GM18867 (cell line): ENCODE results near the gene CCDC171.
"Not testable (repeated sequence)": the region's sequence is repeated elsewhere in the genome, so short reads cannot be mapped to it uniquely, and the experiment has no call there.

Experiments
- ATAC-seq: cut with Tn5 transposase; IDR thresholded peaks from one replicate; pipeline ENCODE4 v1.9.1; 2021; ENCODE audit warnings: mild to moderate bottlenecking, moderate library complexity; ENCODE audit not compliant: unreplicated experiment

Gene CCDC171

DNA sequence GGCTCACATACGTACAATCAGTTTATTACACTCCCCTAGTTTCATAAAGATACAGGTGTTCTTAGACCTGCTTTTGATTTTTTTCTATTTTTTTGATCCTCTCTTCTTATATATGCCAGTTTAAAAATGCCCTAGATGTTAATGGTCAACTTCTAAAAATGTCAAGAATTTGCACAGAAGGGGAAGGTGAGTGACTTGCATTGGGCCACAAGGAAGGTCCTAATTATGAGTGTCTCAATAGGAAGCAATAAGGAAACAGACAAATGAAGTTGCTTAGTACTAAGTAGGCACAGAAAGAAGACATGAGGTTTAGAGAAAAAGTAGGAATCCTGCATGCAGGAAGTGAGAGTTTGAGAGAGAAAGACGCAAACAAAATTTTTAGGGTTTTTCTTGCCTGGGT is 3.2 kb upstream of the CCDC171 start:
- no peak for ATAC-seq

DNA sequence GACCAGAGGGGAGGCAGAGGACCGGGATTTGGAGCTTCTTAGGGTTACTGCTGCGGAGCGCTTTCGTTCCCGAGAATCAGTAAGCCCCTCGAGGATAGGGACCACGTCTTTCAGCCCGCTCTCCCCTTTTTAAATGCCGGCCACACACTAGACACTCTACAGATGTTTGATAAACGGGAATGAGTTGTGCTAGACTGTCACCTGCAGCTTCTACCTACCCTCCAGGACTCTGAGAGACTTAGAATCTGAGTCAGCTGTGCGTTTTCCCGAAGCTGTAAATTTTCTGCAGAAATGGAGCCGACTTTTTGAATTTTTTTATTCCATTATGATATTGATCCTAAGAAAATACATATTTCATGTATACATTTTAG is 670 bp downstream of the CCDC171 start:
- peak; percentile 26 for ATAC-seq

DNA sequence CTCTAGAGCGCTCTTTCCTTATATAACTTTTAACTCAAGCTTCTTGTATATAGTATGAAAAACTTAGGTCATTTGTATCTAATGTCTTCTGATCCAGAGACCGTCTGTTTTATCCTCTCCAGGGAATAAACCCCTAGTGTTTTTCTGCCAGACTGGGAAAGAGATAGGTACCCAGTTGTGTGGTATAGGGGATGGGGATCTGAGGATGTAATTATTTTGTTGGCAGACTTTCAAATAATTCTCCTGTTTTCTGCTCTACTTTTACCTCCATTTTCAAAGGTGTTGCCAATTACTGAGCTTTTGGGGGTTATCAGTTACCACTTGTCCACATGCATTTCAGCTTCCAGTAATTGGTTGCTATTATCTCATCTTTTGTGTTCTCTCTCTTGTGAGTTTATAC is 17.9 kb downstream of the CCDC171 start:
- no peak for ATAC-seq

DNA sequence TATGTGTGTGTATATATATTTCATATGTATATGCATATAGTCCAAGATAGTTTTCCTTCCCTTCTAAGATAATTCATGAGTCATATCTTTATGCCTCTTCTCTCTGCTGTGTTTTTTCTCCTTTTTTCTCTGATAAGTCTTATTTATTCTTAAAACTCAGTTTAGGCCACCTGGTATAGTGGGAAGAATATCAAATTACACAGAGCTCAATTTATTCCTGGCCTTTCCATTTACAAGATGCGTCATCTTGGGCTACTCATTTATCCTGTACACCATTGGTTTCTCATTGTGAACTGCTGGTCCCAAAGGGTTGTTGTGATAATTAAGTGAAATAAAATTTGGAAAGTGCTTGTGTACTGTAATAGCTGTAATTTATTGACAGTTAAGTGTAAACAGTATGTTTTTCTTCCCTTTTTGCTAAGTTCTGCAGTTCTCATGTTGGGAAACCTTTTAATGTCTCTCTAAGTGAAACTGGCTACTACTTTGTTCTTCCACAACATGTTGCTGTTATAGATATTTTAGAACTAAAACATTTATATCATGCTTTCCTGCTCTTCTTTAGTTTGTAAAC is 19.4 kb downstream of the CCDC171 start:
- no peak for ATAC-seq

DNA sequence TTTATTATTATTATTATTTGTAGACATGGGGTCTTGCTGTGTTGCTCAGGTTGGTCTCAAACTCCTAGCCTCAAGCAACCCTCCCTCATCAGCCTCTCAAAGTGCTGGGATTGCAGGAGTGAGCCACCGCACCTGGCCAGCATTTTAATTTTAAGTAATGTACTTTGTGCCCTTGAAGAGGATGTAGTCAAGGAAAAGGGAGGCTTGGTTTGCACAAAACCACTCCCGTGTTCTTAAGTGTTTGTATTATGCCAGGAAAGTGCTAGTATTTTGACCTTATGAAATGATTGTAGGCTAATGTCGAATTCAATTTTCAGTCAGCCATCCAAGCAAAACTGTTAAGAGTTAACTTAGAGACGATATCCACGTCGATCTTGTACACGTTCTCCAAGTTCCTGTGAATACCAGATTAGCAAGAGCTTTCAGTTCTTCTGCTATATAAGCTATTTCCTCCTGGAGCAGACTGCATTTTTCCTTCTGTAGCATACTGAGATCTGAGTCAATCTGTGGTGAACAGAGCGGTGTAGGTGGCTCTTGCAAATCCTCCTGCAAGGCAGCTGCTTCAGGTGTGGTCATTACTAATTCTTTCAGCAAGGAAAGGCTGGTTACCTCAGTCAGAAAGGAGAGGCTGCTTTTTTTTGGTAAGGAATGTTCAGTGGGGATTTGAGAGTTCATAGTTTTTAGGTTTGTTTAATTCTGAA is 23.7 kb downstream of the CCDC171 start:
- ATAC-seq: no peak

DNA sequence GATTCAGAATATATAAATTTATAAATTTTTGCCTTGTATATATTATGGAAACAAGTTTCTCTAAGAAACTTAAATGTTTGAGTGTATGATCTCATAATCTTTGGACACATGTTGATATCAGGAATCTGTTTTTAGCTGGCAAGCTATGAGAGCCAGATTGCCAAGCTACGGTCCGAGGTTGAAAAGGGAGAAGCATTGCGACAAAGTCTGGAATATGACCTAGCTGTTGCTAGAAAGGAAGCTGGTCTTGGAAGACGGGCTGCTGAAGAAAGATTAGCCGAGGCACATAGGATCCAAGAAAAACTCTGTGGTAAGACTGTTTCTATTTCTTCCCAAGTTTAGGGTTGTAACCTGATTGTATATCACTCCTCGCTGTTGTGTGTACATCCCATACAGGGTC is 25.9 kb downstream of the CCDC171 start:
- no peak for ATAC-seq

DNA sequence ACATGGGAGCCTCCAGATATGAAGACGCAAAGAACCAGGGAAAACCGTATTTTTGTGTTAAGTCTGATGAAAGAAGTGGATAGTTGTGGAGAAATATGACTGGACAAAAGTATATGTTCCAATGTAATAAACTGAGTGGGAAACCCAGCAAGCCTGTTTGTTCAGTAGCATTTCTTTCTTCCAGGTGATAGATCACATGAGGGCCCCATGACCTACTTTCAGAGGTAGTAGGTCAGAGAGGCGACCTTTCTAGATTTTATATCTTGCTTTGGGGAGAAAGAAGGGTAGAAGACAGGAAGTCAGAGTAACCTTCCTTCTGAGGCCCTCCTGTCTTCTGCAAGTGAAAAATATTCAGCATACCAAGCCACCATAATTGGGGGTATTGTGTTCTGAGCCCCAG is 31.5 kb downstream of the CCDC171 start:
- ATAC-seq: no peak

DNA sequence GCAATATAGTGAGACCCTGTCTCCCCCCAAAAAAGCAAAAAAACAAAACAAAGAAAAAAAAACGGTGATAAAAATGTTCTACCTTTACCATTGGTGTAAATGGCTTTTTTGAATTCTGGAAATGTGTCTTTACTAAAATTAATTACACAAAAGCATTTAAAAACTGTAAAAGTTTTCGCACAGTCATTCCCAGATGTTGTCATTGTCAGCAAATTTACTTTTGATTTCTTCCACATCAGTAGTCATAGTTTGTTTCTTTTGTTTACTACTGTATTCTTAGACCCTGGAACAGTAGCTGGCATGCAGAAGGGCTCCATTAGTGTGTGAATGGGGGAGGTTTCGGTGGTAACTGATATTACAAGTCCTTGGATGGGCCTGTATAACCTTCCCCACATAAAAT is 39.5 kb downstream of the CCDC171 start:
- no peak for ATAC-seq

DNA sequence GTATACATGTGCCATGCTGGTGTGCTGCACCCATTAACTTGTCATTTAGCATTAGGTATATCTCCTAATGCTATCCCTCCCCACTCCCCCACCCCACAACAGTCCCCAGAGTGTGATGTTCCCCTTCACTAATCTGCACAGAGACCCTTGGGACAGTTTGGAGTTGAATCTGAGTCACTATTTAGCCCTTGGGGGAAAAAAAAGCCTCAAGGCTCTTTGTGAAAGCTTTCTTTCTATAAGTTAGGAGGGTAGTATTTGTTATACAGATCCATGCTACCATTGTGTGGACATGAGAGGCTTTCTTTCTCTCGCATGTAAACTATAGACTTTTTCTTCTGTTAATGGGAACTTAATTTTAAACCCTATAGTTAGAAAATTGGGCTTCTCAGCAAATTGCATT is 40.1 kb downstream of the CCDC171 start:
- not testable (repeated sequence) for ATAC-seq

DNA sequence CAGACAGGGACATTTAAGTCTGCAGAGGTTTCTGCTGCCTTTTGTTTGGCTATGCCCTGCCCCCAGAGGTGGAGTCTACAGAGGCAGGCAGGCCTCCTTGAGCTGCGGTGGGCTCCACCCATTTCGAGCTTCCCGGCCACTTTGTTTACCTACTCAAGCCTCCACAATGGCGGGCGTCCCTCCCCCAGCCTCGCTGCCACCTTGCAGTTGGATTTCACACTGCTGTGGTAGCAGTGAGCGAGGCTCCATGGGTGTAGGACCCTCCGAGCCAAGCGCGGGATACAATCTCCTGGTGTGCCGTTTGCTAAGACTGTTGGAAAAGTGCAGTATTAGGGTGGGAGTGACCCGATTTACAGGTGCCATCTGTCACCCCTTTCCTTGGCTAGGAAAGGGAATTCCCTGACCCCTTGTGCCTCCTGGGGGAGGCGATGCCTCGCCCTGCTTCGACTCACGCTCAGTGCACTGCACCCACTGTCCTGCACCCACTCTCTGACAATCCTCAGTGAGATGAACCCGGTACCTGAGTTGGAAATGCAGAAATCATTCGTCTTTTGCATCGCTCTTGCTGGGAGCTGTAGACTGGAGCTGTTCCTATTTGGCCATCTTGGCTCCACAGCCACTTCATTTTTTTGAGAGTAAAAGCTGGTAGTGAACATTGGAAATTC is 48.0 kb downstream of the CCDC171 start:
- ATAC-seq: not testable (repeated sequence)

DNA sequence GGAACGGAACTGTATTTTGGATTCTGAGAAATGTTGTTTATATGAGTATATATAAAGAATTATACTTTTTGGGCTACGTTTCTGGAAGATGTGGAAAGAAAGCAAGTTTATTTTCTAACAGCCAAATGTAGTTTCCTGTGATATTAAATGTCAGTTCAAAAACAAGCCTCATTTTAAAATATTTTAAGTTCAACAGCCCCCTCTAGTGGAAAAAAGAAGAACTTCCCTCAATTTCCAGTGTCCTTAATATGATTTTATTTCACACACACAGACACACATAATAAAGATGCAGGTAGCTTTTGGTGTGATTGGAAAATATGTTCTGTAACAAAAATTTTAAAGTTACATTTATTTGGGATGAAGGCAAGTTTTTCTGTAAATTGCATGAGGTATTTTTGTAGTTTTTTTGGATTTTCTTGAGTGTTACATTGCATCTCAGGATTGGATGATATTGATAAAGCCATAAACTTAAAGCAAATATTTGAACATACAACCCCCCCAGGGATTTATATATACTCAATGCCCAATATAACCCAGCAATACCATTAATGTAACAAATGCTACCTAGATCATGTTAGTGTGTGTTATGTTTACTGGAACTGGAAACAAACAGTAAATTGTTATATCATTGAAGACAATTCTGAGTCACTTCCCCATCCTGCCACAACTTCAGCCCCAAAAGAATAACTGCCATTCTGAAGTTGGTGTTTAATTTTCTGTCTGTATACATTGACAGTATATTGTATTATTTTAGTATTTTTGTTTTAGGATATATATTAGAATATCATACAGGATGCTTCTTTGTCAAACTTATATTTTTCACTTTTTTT is 54.0 kb downstream of the CCDC171 start:
- no peak for ATAC-seq

DNA sequence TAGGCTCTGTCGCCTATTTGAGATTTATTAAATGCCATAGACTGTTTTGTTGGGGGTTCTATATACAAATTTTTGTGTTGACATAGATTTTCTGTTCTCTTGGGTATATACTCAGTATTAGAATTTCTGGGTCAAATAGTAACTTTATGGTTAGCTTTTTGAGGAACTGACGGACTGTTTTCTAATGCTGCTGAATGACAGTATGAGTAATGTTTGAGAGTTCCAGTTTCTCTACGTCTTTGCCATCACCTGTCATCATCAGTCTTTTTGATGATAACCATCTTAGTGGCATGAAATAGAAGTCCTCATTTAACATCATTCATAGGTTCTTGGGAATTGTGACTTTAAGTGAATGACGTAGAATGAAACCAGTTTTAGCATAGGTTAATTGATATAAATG is 60.1 kb downstream of the CCDC171 start:
- ATAC-seq: peak; percentile 61

DNA sequence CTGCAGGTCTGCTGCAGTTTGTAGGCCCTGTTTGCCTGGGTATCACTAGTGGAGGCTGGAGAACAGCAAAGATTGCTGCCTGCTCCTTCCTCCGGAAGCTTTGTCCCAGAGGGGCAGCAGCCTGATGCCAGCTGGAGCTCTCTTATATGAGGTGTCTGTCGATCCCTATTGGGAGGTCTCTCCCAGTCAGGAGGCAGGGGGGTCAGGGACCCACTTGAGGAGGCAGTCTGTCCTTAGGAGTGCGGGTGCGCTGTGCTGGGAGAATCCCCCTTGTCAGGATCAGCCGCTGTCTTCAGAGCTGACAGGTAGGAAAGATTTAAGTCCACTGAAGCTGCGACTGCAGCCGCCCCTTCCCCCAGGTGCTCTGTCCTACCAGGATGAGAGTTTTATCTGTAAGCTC is 64.9 kb downstream of the CCDC171 start:
- no peak for ATAC-seq

DNA sequence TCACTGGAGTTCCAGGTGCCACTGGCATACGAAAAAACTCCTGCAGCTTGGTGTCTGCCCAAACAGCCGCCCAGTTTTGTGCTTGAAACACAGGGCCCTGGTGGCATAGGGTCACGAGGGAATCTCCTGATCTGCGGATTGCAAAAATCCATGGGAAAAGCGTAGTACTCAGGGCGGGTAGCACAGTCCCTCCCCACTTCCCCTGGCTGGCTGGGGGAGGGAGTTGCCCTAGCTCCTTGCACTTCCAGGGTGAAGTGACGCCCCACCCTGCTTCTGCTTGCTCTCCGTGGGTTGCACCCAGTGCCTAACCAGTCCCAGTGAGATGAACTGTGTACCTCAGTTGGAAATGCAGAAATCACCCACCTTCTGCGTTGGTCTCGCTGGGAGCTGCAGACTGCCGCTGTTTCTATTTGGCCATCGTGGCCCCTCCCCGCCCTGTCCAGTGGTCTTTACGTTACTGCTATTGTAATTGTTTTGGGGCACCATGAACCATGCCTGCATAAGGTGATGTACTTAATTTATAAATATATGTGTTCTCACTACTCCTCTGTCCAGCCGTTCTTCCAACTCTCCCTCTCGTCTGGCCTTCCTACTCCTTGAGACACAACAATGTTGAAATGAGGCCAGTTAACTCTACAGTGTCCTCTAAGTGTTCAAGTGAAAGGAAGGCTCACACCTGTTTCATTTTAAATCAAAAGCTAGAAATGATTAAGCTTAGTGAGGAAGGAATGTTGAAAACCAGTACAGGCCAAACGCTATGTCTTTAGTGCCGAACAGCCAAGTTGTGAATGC is 65.9 kb downstream of the CCDC171 start:
- ATAC-seq: no peak

DNA sequence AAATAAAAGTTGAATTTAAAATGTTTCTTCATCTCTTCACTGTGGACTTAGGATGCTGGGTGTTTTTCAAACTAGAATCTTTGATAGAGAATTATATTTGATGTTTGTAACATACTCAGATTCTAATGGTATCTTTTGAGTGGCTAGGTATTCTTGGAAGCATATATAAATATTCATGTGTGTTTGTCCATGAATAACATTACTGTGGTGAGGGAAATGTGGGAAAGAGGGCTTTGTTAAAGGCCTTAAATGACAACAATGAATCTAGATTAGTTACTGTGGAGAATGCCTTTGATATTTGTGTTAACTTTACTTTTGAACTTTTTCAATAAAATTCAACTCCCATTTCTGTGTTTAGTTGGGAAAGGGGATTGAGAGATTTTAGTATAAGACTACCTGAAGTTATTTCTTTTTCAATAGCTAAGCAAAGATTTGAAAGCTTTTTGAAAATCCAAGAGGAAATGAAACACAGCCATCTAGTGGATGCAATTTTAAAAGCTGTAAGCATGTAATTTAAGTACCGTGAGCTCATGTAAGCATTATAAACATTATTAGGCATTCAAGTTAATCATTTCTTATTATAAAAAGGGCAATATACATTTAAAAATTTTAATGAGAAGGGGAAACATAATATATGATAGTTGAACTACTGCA is 69.6 kb downstream of the CCDC171 start:
- no peak for ATAC-seq

DNA sequence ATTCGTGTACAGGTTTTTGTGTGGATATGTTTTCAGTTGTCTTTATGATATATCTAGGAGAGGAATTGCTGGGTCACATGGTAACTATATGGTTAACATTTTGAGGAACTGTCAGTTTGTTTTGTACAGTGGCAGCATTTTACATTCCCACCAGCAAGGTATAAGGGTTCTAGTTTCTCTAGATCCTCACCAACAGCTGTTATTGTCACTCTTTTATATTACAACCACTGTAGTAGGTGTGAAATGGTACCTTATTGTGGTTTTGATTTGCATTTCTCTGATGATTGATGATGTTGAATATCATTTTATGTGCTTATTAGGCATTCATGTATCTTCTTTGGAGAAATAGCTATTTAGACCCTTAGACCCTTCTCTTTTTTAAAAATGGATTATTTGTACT is 82.9 kb downstream of the CCDC171 start:
- peak; percentile 70 for ATAC-seq

DNA sequence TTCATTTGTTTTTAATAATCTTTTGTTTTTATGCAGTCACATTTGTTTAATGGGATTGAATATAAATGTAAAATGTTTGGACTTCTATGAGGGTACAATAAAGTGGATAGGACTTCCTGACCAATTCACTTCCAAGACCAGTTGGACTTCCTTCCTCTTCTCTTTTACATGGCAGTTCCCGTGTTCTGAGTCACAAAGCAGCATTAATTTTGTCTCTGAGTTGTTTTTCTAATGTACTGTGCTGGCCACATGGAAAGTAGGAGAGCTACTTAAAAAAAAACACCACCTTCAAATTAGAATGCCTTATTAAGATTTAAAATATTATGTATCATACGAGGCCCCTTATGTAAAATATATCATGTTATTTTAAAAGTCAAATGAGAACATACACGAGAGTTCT is 87.3 kb downstream of the CCDC171 start:
- ATAC-seq: no peak

DNA sequence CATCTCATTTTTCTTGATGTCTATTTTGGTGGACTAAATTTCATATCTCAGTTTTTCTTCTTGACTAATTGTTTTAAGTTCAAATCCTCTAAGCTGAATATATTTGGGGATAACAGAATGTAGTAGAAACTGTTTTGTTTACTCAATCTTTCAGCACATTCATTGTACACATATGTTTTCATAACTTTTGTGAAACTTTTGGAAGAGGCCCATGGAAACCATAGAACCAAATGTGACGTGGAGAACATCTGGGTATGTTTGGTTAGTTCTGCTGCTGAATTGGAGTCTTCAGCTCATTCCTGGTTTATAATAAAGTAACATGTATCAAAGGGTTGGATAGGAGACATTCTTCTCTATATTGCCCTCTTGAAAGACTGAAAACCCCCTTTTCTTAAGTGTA is 88.4 kb downstream of the CCDC171 start:
- no peak for ATAC-seq

DNA sequence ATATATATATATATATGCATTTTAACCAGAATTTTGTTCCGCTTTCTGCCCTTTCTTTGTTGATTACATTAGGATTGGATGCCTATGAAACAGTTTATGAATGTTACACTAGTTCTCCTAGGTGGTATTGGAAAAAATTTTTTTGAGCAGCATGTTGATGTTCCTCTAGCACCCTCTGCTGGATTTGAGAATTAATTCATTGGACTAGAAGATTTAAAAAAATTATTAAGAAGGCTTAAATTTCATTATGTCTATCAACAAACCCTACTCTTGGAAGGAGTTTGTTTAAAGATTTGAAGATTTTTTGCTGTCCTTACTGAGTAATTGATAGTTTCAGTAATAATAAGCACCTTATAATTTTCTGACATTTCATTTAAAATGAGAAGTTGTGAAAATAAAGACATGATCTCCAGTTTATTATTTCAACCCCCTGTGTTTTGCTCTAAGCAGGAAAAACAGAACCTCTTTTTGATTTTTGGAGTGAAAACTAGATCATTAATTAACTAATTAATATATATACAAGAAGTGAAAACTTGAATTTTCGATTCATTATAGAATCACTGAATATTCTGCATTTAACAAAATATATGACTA is 89.6 kb downstream of the CCDC171 start:
- peak; percentile 46 for ATAC-seq

DNA sequence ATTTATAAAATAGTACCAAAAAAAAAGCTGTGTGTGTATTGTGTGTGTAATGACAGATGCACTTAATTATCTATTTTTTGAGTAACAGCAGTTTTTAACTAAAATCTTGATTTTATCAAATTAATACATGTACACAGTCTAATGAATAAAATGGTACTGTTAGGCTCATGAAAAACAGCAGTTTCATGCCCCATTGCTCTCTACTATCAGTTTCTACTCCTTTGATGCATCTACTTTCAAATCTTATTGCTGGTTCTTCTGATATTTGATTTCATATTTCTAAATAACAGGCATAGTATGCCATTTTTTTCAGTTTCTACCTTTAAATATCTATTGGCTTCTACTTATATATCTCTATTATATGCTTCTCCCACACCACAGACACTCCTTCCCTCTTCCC is 117.4 kb downstream of the CCDC171 start:
- peak; percentile 82 for ATAC-seq
